Ishikawa (cell line): ENCODE data around the gene TGM3.
A peak's percentile ranks its signal among the peaks of the same experiment; 100 is the strongest.

Experiments used
- CEBPB ChIP-seq: IDR thresholded peaks from 2 replicates; pipeline ENCODE4 v1.6.1; 2012
- CREB1 ChIP-seq: IDR thresholded peaks from 2 replicates; pipeline ENCODE4 v1.6.1; 2012; ENCODE audit warnings: low read depth
- EGR1 ChIP-seq: IDR thresholded peaks from 2 replicates; pipeline ENCODE4 v1.6.1; 2012
- EP300 ChIP-seq: IDR thresholded peaks from 2 replicates; pipeline ENCODE4 v1.6.1; 2012; ENCODE audit warnings: borderline replicate concordance
- FOXM1 ChIP-seq: IDR thresholded peaks from 2 replicates; pipeline ENCODE4 v1.6.1; 2012; ENCODE audit warnings: low read depth, borderline replicate concordance
- MAX ChIP-seq: IDR thresholded peaks from 2 replicates; pipeline ENCODE4 v1.6.1; 2012
- NFIC ChIP-seq: IDR thresholded peaks from 2 replicates; pipeline ENCODE4 v1.6.1; 2012
- RAD21 ChIP-seq: IDR thresholded peaks from 2 replicates; pipeline ENCODE4 v1.6.1; 2012; ENCODE audit warnings: low read depth
- REST ChIP-seq: IDR thresholded peaks from 2 replicates; pipeline ENCODE4 v1.6.1; 2012; ENCODE audit warnings: low read depth, mild to moderate bottlenecking
- TAF1 ChIP-seq: IDR thresholded peaks from 2 replicates; pipeline ENCODE4 v1.6.1; 2012; ENCODE audit warnings: low read depth, mild to moderate bottlenecking
- TCF12 ChIP-seq: IDR thresholded peaks from 2 replicates; pipeline ENCODE4 v1.6.1; 2012; ENCODE audit warnings: low read depth
- TEAD4 ChIP-seq: IDR thresholded peaks from 2 replicates; pipeline ENCODE4 v1.6.1; 2012
- USF1 ChIP-seq: IDR thresholded peaks from 2 replicates; pipeline ENCODE4 v1.6.1; 2012
- YY1 ChIP-seq: IDR thresholded peaks from 2 replicates; pipeline ENCODE4 v1.6.1; 2012; ENCODE audit warnings: low read depth
- ZBTB7A ChIP-seq: IDR thresholded peaks from 2 replicates; pipeline ENCODE4 v1.6.1; 2012; ENCODE audit warnings: low read depth

The TGM3 gene

GRCh38 chr20:2280082-2280481, 15.7 kb upstream of the TGM3 start:
- TF ChIP-seq EGR1 (no peak), MAX (no peak), YY1 (no peak), CEBPB (no peak), ZBTB7A (no peak), RAD21 (no peak), REST (no peak), TCF12 (no peak)

GRCh38 chr20:2281563-2281962, 14.2 kb upstream of the TGM3 start:
- TF ChIP-seq NFIC (no peak), CEBPB (no peak), TAF1 (no peak)

- TF ChIP-seq TCF12 (no peak), CREB1 (no peak), FOXM1 (no peak), USF1 (no peak), CEBPB (no peak), NFIC (no peak), TEAD4 (no peak), EP300 (no peak), RAD21 (no peak), REST (no peak)
Measured at GRCh38 chr20:2282181-2282580, 13.6 kb upstream of the TGM3 start.

GRCh38 chr20:2283706-2284423, 11.9 kb upstream of the TGM3 start:
- TF ChIP-seq REST: no peak
- no peak for TF ChIP-seq TCF12
- TF ChIP-seq CREB1: no peak
- no peak for TF ChIP-seq ZBTB7A
- TF ChIP-seq FOXM1: no peak
- peak; percentile 88 for TF ChIP-seq CEBPB
- TF ChIP-seq EGR1: no peak
- peak; percentile 50; the same call in 1 of the 2 replicates for TF ChIP-seq TEAD4
- TF ChIP-seq NFIC: no peak
- TF ChIP-seq USF1: no peak

- no peak for TF ChIP-seq YY1
Measured at GRCh38 chr20:2285193-2285592, 10.6 kb upstream of the TGM3 start.

- TF ChIP-seq RAD21 (no peak), TAF1 (no peak), YY1 (no peak), USF1 (no peak), TCF12 (no peak), NFIC (no peak), TEAD4 (no peak)
Measured at GRCh38 chr20:2285613-2286012, 10.2 kb upstream of the TGM3 start.
